Skeletal muscle satellite cell (primary cell): ENCODE results near the gene EAPP. TPM values are rescaled to one million over a fixed set of nuclear protein-coding genes. Genes with fewer than 3 reads are reported as not detected.

ENCODE experiments used
- H3K27me3 ChIP-seq: 2 replicates; pipeline ENCODE4 v1.7.0; 2013; ENCODE audit warnings: low read length; ENCODE audit not compliant: control insufficient read depth, insufficient read depth
- H3K36me3 ChIP-seq: 2 replicates; pipeline ENCODE4 v1.7.0; 2013; ENCODE audit warnings: mild to moderate bottlenecking, control low read depth, low read length; ENCODE audit not compliant: insufficient read depth
- H3K4me1 ChIP-seq: 2 replicates; pipeline ENCODE4 v1.7.0; 2013; ENCODE audit warnings: low read length; ENCODE audit not compliant: control insufficient read depth, insufficient read depth
- H3K4me2 ChIP-seq: 2 replicates; pipeline ENCODE4 v1.7.0; 2013; ENCODE audit warnings: mild to moderate bottlenecking, low read length
- H3K4me3 ChIP-seq: 2 replicates; pipeline ENCODE4 v1.7.0; 2013; ENCODE audit warnings: low read length
- H3K9ac ChIP-seq: 2 replicates; pipeline ENCODE4 v1.7.0; 2013; ENCODE audit warnings: mild to moderate bottlenecking, low read depth, low read length, moderate library complexity
- H3K9me3 ChIP-seq: replicated peaks from 2 replicates; pipeline ENCODE4 v1.7.0; 2013; ENCODE audit warnings: mild to moderate bottlenecking, control low read depth, low read length
- small RNA-seq: library from RNA; depleted of rRNA; stranded (forward); fragments of <200 nt; gene quantifications from one replicate; pipeline ENCODE3, GENCODE V24; 2012

Gene EAPP

GRCh38 chr14:34474187-34474679, 65.3 kb downstream of the EAPP start:
- Histone ChIP-seq H3K9me3 (no peaks in the 10 kb centered on the region), H3K4me3 (no peak overlapping the region), H3K9ac (no peak overlapping the region), H3K36me3 (no peaks in the 10 kb centered on the region), H3K4me2 (no peak overlapping the region), H3K27me3 (peaks cover 9% of the 10 kb centered on the region), H3K4me1 (no peaks in the 10 kb centered on the region)

- H3K27me3 ChIP-seq: peaks cover 9% of the 10 kb centered on the region
- no peak overlapping the region for H3K9ac ChIP-seq
- no peaks in the 10 kb centered on the region for H3K4me1 ChIP-seq
- no peak overlapping the region for H3K4me3 ChIP-seq
- no peaks in the 10 kb centered on the region for H3K36me3 ChIP-seq
- H3K9me3 ChIP-seq: no peaks in the 10 kb centered on the region
- no peak overlapping the region for H3K4me2 ChIP-seq
Observed at GRCh38 chr14:34472706-34473279, 66.7 kb downstream of the EAPP start.

GRCh38 chr14:34470319-34470718, 69.2 kb downstream of the EAPP start:
- H3K36me3 ChIP-seq: no peaks in the 10 kb centered on the region
- no peak overlapping the region for H3K4me3 ChIP-seq
- H3K4me2 ChIP-seq: no peak overlapping the region
- peaks cover 3% of the 10 kb centered on the region for H3K4me1 ChIP-seq
- H3K9ac ChIP-seq: no peak overlapping the region
- no peaks in the 10 kb centered on the region for H3K9me3 ChIP-seq
- peaks cover 9% of the 10 kb centered on the region for H3K27me3 ChIP-seq

GRCh38 chr14:34466691-34467090, 72.8 kb downstream of the EAPP start:
- H3K4me3 ChIP-seq: no peak overlapping the region
- H3K4me1 ChIP-seq: peaks cover 11% of the 10 kb centered on the region
- no peaks in the 10 kb centered on the region for H3K27me3 ChIP-seq
- H3K9ac ChIP-seq: no peak overlapping the region
- H3K36me3 ChIP-seq: no peaks in the 10 kb centered on the region
- no peak overlapping the region for H3K4me2 ChIP-seq
- no peaks in the 10 kb centered on the region for H3K9me3 ChIP-seq

Small RNA genes lying within 50 kb of the gene (small RNA-seq; reads per million reads assigned to genes)
- gene RNU1-27P (not detected), gene RNU1-28P (not detected)
